Tibial artery (tissue), 4 donors: Measurements from ENCODE around the gene AMOTL2.
A peak's percentile ranks its signal among the peaks of the same experiment; 100 is the strongest.

Experiments used
- DNase-seq, 2 donors: peaks; one replicate each; pipeline ENCODE4 v3.0.0-alpha.2; 2019
- H3K27ac ChIP-seq, 2 donors: fragments of 200-600 bp; sonication (generic) in 1 of 2; 1 replicate in 1 of 2; 2 replicates in 1 of 2; pipeline ENCODE4 v1.5.1; 2018 to 2019; ENCODE audit warnings: mild to moderate bottlenecking in 1 of 2
- H3K27me3 ChIP-seq, 2 donors: fragments of 200-600 bp; sonication (generic) in 1 of 2; one replicate each; pipeline versions ENCODE4 v1.5.1 to v1.6.0; 2016 to 2019
- H3K36me3 ChIP-seq, 3 donors: fragments of 200-600 bp; sonication (generic) in 2 of 3; one replicate each; pipeline ENCODE4 v1.5.1; 2016 to 2019; ENCODE audit warnings: mild to moderate bottlenecking in 2 of 3
- H3K4me1 ChIP-seq, 4 donors: fragments of 200-600 bp; sonication (generic) in 2 of 4; 1 replicate in 3 of 4; 2 replicates in 1 of 4; pipeline ENCODE4 v1.5.1; 2016 to 2019
- H3K4me3 ChIP-seq, 2 donors: fragments of 200-600 bp; sonication (generic) in 1 of 2; 1 replicate in 1 of 2; 2 replicates in 1 of 2; pipeline ENCODE4 v1.5.1; 2018 to 2019; ENCODE audit warnings: mild to moderate bottlenecking in 2 of 2
- H3K9me3 ChIP-seq, 3 donors: fragments of 200-600 bp; sonication (generic) in 1 of 3; one replicate each; pipeline ENCODE4 v1.5.1; 2016 to 2019
- intact Hi-C: fragments of 100-400 bp; cut with DNase I; formaldehyde crosslinking; loops from one replicate; pipeline ENCODE4 v1.15.0; 2023; ENCODE audit warnings: low total_unique reads
- TF ChIP-seq, protein P1 (sequence below), 2 experiments: fragments of 200-600 bp in 1 of 2; fragments of 450-650 bp in 1 of 2; IDR thresholded peaks; one replicate each; pipeline ENCODE4 v1.5.1; 2017 to 2019; ENCODE audit warnings: antibody characterized with exemption in 2 of 2, mild to moderate bottlenecking in 1 of 2, moderate library complexity in 1 of 2

Gene AMOTL2

DNA sequence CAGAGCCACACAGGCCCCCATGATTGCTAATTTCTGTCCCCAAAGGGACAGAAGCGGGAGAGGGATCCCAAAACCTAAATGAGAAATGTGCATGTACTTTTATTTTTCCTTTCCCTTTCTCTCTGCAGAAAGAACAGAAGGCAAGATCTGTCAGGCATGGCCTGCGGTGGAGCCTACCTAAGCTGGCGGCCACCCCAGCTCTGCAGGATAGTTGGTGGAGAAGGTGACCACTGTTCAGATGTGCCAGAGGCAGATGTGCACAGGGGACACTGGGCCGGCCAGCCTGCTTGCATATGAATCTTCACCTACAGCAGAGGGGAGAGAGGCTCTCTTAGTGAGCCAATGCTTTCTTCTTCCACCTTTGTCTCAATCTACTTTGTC, 2.1 kb upstream of the AMOTL2 start:
- H3K4me1 ChIP-seq = peaks cover 2 to 30% (median 23%) of the 10 kb centered on the region in 4 donors
- no peaks in the 10 kb centered on the region for H3K27me3 ChIP-seq

DNA sequence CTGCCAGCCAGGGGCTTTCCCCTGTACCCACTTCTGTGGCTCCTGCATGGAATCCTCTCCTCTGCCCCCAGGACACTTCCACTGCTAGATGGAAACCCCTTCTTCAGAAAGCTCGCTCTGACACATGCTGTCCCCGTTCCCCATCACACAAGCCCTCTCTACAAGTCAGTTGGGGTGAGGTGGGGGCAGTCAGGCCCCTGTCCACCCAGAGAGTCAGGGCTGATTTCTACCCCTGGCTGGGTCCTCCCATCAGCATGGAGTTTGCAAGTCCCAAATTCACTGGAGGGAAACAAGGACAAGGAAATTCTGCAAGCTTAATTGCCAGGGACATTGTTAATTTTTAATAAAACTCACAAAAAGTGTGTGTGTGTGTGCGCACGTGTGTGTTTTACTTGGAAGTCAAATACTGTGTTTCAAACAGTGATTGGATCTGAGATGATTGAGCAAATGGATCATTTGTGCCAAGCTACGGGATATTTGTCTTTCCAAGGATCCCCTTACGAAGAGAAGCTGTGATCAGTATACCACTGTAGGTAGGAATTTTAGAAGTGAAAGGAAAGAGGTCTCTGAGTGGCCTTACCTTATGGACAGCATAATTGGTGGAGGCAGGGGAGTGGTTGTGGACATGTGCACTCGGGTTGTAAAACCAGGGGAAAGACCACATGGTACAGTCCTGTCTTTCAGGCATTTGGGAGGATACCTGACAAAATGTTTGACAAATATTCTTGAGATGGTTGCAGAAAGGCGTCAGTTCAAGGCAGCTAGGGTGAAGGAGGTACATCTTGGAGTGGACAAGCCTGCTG, 1.5 kb upstream of the AMOTL2 start:
- H3K4me3 ChIP-seq = no peak overlapping the region

More for the DNA sequence above, 2.1 kb upstream of the AMOTL2 start:
- peak; percentile 15 to 65 for DNase-seq
- Histone ChIP-seq H3K4me3 (no peak overlapping the region), H3K36me3 (peaks cover 0 to 3% (median 1%) of the 10 kb centered on the region in 3 donors), H3K27ac (peak overlapping the region in 1 of 2 donors; percentile 98), H3K9me3 (no peaks in the 10 kb centered on the region)
- intact Hi-C loops = loop anchor here (5.0 kb wide), 1 partner anchor 96 kb away; no protein-coding TSS in a partner anchor
- TF ChIP-seq, protein P1, sequence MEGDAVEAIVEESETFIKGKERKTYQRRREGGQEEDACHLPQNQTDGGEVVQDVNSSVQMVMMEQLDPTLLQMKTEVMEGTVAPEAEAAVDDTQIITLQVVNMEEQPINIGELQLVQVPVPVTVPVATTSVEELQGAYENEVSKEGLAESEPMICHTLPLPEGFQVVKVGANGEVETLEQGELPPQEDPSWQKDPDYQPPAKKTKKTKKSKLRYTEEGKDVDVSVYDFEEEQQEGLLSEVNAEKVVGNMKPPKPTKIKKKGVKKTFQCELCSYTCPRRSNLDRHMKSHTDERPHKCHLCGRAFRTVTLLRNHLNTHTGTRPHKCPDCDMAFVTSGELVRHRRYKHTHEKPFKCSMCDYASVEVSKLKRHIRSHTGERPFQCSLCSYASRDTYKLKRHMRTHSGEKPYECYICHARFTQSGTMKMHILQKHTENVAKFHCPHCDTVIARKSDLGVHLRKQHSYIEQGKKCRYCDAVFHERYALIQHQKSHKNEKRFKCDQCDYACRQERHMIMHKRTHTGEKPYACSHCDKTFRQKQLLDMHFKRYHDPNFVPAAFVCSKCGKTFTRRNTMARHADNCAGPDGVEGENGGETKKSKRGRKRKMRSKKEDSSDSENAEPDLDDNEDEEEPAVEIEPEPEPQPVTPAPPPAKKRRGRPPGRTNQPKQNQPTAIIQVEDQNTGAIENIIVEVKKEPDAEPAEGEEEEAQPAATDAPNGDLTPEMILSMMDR (IDR thresholded peaks at IDR 0.05) = no peak

DNA sequence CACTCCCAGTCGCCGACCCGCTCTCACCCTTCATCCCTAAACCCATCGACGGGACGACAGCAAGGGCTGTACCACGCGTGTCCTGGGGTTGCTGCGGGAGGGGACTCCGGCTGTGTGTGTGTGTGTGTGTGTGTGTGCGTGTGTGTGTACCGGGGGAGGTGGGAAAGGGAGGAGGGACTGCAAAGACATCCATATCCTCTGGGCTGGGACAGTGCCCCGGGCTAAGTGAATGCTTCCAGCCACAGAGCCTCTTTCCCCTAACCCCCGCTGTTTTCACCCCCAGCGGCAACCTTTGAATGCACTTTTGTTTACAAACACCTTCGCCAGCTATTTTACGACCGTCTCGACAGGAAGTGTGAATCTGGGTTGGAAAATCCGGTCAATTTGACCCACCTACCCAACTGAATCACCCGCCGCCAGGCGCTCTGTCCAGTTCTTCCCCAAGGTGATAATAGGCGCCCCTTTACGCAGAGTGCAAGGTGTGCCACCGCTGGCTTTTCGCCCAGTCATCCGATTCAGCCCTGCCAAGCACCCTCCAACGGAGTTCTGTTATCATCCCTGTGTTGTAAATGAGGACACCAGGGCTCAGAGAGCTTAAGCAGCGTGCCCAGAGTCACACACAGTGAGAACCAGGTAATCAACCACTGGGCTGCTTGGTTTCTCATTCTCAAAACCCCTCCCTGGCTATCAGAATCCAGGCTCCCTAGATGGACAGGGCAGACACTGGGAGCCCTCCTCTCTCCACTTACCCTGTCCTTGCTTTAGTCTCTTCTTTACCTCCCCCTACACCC, 739 bp upstream of the AMOTL2 start:
- Histone ChIP-seq H3K27ac (peak overlapping the region; percentile 98 to 99), H3K36me3 (peaks cover 9 to 16% (median 15%) of the 10 kb centered on the region in 3 donors), H3K4me1 (peaks cover 15 to 40% (median 35%) of the 10 kb centered on the region in 4 donors), H3K9me3 (no peaks in the 10 kb centered on the region), H3K4me3 (peak overlapping the region; percentile 90 to 97), H3K27me3 (no peaks in the 10 kb centered on the region)
- peak in 1 of 2 donors; percentile 28 for DNase-seq
- intact Hi-C loops = loop anchor here (5.0 kb wide), 3 partner anchors 63 to 97 kb away; no protein-coding TSS in a partner anchor
- TF ChIP-seq, protein P1 (IDR thresholded peaks at IDR 0.05) = no peak

More for the DNA sequence above, 1.5 kb upstream of the AMOTL2 start:
- no peaks in the 10 kb centered on the region for H3K27me3 ChIP-seq
- intact Hi-C loops = loop anchor here (5.0 kb wide), 1 partner anchor 97 kb away; no protein-coding TSS in a partner anchor
- H3K27ac ChIP-seq = peak overlapping the region; percentile 98 to 99
- H3K4me1 ChIP-seq = peaks cover 8 to 32% (median 27%) of the 10 kb centered on the region in 4 donors
- DNase-seq = peak; percentile 21 to 25
- TF ChIP-seq, protein P1 (IDR thresholded peaks at IDR 0.05) = no peak
- no peaks in the 10 kb centered on the region for H3K9me3 ChIP-seq
- peaks cover 6 to 9% (median 7%) of the 10 kb centered on the region in 3 donors for H3K36me3 ChIP-seq

DNA sequence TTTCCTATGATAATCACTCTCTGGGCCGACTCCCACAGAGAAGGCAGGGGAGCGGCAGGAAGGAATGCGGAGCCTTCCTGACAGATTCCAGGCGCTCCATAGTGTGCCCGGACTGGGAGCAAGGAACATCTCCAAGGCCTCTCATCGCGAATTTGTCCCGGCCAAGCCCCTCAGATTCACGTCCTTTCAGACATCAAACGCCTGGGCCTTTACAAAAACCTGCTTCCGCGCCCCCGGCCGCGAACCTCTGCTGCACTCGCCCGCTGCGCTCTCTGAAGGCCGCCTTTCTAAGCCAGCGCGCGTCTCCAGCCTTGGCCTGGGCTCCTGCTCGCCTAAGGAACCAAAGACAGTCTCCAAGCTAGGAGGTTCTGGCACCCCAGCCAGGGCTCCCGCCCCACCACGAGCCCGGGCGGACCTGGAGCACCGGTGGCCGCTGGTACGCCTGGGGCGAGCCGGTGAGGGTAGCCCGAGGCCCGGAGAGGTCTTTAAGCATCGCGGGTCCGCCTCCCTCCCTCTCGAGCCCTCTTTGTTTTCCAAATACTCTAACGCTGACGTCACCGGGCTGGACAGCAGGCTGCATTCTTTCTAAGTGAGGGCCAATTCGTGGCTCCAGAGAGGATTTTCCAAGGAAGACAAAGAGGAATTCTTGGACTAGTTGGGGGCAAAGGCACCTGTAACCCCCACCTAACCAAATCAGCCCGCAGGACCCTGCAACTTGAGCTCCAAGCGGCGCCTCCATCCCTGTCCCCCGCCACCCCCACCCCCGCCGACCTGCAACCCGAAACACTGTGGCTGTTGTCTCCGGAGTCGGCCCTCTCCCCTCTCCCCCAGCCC, 759 bp downstream of the AMOTL2 start:
- DNase-seq = peak; percentile 87 to 92
- Histone ChIP-seq H3K36me3 (peaks cover 24 to 31% (median 30%) of the 10 kb centered on the region in 3 donors), H3K4me1 (peaks cover 18 to 55% (median 50%) of the 10 kb centered on the region in 4 donors), H3K4me3 (peak overlapping the region; percentile 90 to 97), H3K27me3 (no peaks in the 10 kb centered on the region), H3K9me3 (no peaks in the 10 kb centered on the region), H3K27ac (peak overlapping the region; percentile 98 to 99)
- intact Hi-C loops = loop anchor here (5.0 kb wide), 2 partner anchors 61 to 89 kb away; no protein-coding TSS in a partner anchor
- TF ChIP-seq, protein P1 (IDR thresholded peaks at IDR 0.05) = no peak
